ENCODE results near the gene RAB11FIP3.
"Not testable (repeated sequence)": the region's sequence is repeated elsewhere in the genome, so short reads cannot be mapped to it uniquely, and the experiment has no call there.

The RAB11FIP3 gene

GRCh38 chr16:392450-393030 lies 32.9 kb upstream of the RAB11FIP3 start:
- DNase-seq = no peak

GRCh38 chr16:396199-396598 lies 29.2 kb upstream of the RAB11FIP3 start:
- no peak for DNase-seq

- DNase-seq = peak; percentile 12
These were observed 28.8 kb upstream of the RAB11FIP3 start for GRCh38 chr16:396605-397004.

- DNase-seq = peak; percentile 19
These were observed 28.3 kb upstream of the RAB11FIP3 start, which contains the start of gene NME4 for GRCh38 chr16:397135-397661. Gene NME4, plus strand, starts transcription at chr16:397199. Its CDS starts 24 bp downstream, at chr16:397223.

- DNase-seq = peak; percentile 26
These were observed 27.6 kb upstream of the RAB11FIP3 start for GRCh38 chr16:397736-398332.

- no peak for DNase-seq
These were observed 26.7 kb upstream of the RAB11FIP3 start for GRCh38 chr16:398561-399339.

GRCh38 chr16:399340-400019 lies 26.0 kb upstream of the RAB11FIP3 start:
- DNase-seq = no peak

DNA sequence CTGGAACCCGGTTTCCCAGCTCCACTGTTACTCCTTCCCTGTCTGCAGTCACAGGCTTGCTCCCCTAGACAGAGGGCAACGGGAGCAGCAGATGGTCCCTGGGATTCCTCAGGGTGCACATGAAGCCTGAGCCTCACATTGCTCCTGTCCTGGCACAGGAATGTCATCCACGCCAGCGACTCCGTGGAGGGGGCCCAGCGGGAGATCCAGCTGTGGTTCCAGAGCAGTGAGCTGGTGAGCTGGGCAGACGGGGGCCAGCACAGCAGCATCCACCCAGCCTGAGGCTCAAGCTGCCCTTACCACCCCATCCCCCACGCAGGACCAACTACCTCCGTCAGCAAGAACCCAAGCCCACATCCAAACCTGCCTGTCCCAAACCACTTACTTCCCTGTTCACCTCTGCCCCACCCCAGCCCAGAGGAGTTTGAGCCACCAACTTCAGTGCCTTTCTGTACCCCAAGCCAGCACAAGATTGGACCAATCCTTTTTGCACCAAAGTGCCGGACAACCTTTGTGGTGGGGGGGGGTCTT lies 25.3 kb upstream of the RAB11FIP3 start:
- DNase-seq = no peak

GRCh38 chr16:401468-402348 lies 23.7 kb upstream of the RAB11FIP3 start, which contains the start of gene DECR2:
Gene DECR2, plus strand, starts transcription at chr16:401885. Its CDS starts 79 bp downstream, at chr16:401964.
- DNase-seq = peak; percentile 96

DNA sequence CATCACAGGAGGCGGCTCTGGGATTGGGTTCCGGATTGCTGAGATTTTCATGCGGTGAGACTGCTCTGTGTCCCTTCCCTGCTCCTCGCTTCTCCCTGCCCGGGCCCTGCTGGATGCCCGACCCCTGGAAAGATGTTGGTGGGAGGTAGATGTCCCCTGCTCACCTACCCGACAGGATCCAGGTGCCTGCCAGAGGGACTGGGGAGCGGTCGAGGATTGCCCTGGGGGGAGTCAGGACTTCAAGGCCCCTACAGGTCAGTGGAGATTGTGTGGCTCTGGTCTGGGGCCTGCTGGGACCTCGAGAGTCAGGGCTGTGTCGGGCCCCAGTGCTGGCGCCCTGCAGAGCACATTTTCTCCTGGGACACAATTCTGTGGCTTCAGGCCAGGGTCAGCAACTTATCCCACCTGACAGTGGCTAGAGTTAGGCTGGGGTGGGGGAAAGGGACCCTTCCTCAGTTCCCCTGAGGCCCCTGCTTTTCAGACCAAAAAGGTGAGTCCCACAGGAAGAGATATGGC lies 20.4 kb upstream of the RAB11FIP3 start:
- DNase-seq = no peak

DNA sequence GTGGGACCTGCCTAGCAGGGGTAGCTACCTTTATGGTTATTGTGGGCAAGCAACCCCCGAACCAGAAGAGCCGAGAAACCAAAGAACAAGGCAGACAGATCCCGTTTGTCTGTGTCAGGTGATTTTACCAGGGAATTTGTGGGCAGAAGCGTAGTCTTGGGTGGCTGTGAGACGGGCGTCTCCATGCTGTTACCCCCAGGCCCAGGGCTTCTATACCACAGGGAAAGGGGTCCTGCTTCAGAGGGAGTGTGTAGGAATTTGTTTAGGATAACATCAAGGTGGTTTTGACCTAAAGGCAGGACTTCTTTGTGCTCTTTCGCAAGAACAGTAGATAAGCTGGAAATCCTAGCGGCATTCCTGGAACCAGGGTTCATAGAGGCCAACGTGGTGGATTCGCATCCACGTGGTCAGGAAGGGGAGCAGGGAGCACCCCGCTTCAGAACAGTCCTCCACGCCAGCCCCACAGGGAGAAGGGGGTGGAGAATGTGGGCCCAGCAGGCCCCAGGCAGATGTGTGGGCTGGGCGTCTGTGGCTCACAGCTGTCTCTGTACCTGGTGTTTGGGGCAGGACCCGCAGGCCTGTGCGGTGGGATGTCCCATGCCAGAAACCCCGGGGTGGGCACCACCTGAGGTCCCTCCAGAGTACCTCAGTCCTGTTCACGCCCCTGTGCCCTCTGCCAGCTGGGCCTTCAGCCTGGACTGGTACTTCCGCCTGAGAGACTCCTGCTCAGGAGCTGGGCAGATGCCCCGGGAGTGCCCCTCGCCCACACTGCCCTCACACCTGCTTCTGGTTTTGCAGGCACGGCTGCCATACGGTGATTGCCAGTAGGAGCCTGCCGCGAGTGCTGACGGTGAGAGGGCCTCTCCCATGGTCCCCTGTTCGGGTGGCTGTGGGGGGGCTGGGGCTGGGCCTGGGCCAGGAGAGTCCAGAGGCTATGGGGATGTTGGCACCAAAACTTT lies 19.6 kb upstream of the RAB11FIP3 start:
- DNase-seq = no peak

GRCh38 chr16:407253-407652 lies 18.2 kb upstream of the RAB11FIP3 start:
- DNase-seq = no peak

- no peak for DNase-seq
These were observed 14.8 kb upstream of the RAB11FIP3 start for GRCh38 chr16:410516-411178.

DNA sequence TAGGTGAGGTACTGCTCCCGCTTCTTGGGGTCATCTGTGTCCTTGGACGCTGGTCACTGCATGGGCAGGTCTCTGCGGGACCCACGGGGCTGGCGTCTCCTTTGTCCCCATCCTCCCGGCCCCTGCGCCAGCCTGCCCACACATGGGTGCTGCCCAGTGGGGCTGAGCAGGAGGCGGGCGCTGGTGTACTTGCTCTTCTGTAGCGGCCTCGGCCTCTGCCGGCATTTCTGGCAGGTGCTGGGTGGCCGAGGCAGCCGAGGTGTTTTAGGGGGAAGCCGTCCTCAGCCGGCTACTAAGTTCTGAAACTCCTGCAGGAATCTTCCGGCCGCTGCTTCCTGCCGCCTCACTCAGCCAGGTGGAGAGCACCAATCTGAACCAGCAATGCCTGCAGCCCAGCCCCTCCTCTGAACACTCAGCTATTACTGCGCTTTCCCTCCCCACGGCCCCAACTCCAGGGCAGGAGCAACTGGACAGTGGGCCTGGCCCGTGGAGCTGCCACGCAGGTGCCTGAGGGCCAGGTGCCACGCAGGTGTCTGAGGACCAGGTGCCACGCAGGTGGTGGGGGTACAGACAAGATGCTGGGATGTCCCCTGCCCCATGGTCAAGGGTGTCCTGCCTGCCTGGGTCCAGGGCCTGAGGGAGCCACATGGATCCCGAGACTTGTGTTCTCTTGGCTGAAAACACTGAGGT lies 13.7 kb upstream of the RAB11FIP3 start:
- no peak for DNase-seq

DNA sequence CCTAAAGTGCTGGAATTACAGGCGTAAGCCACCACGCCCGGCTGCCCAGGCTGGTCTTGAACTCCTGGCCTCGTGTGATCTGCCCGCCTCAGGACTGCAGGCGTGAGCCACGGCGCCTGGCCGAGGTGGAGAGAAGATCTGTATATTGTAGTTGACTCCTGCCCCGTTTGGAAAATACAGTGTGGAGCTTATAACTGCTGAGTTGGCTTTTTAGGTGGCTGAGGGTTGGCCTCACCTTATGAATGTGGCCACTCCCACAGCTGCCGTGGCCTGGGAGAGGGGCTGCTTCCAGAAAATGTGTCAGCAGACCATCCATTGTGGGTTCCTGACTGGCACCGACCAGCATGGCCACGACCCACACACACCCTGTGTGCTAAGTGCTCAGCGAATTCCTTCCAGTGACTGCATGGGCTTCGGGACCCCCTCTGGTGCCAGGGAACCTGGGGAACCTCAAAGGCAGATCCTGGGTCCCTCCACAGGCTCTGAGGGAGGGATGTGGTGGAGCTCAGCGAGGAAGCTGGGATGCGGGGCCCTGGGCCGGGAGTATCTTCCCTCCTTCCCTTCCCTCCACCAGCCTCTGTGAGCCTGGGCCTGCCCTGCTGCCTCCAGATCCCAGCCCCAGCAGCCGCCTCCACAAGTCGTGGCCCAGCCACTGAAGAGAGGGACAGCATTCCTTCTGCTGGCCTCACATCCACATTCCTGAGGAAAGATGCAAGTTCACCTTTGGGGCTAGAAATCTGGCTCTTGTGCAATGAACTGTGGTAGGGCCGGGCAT lies 10.9 kb upstream of the RAB11FIP3 start:
- no peak for DNase-seq

GRCh38 chr16:415170-415498 lies 10.3 kb upstream of the RAB11FIP3 start:
- not testable (repeated sequence) for DNase-seq

DNA sequence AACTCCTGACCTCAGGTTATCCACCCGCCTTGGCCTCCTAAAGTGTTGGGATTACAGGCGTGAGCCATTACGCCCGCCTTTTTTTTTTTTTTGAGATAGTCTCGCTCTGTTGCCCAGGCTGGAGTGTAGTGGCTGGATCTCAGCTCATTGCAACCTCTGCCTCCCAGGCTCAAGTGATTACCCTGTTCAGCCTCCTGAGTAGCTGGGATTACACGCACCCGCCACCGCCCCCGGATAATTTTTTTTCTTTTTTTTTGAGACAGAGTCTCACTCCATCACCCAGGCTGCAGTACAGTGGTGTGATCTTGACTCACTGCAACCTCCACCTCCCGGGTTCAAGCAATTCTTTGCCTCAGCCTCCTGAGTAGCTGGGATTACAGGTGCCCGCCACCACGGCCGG lies 3.3 kb upstream of the RAB11FIP3 start:
- not testable (repeated sequence) for DNase-seq

DNA sequence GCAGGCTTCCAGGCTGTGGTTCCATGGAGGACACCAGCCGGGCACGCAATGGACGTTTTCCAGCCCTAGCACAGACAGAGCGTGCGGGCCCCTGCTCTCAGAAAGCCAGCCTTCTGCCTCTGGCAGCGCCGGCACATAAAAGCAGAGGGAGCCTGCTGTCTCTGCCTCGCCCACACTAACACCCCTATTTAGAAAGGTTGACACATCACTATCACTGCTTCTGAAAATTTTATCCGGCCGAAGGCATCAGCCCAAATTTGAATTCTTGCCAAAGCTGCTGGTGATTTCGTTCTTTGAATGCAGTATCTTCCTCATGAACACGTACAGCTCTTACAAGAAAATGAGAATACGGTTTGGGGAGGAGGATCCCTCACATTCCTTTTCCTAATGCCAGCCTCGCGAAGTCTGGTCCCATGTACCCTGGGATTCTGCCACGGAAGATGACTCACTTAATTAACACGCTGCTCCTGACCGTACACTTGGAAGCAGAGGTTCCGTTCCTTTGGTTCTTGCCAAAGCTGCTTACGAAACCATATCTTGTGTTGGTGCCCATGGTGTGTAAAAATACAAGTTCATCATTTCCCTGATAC lies 1.3 kb upstream of the RAB11FIP3 start:
- no peak for DNase-seq

Measured in CD4-positive, alpha-beta T cell treated with Interleukin-10 for 1 hour (primary cell).